HepG2 (cell line): ENCODE data around the gene RHEBL1. TPM values are rescaled to one million over a fixed set of nuclear protein-coding genes. Genes with fewer than 3 reads are reported as not detected.

Experiments used
- ATAC-seq: fragments of 200-7000 bp; cut with Tn5 transposase; 3 replicates; pipeline ENCODE4 v1.9.1; 2020; ENCODE audit warnings: mild to moderate bottlenecking, moderate library complexity
- BruUV-seq: library from RNA; stranded (reverse); fragments of 400-500 nt; replicated peaks from 2 replicates; lab custom pipeline; 2021; lab: Mats Ljungman, UMichigan
- CTCF ChIA-PET: fragments of 300-600 bp; formaldehyde crosslinking; extraction: SDS; loops from one replicate; lab custom pipeline; 2021; ENCODE audit warnings: low total read pairs, inconsistent platforms, low intra/inter-chr PET ratio; lab: Yijun Ruan, JAX
- POLR2A ChIA-PET: fragments of 350-600 bp; sonication (Branson Sonifier 250); formaldehyde crosslinking; loops from one replicate; lab custom pipeline; 2020; ENCODE audit warnings: antibody characterized with exemption, inconsistent platforms; lab: Yijun Ruan, JAX
- DNase-seq: peaks from one replicate; pipeline ENCODE4 v3.0.0-alpha.2; 2015; ENCODE audit warnings: low spot score
- FAIRE-seq: peaks from 3 replicates; lab custom pipeline; 2011; peaks lifted over from hg19 to GRCh38; lab: Jason Lieb, UNC
- H2AFZ ChIP-seq: one replicate; pipeline ENCODE4 v1.6.1; 2011; ENCODE audit warnings: low read length, inconsistent platforms
- H3K27ac ChIP-seq: fragments of 300-600 bp; 3 replicates; pipeline ENCODE4 v1.8.0; 2011; ENCODE audit warnings: mixed run types, mild to moderate bottlenecking, mixed read lengths, low read length, inconsistent platforms; ENCODE audit not compliant: insufficient read depth; ENCODE audit errors: extremely low read length
- H3K27me3 ChIP-seq, 2 experiments: fragments of 200-600 bp in 1 of 2; 2 replicates in 1 of 2; 3 replicates in 1 of 2; pipeline versions ENCODE4 v1.6.0 to v1.8.0; 2011; ENCODE audit warnings: low read length in 2 of 2, mild to moderate bottlenecking in 2 of 2, moderate library complexity in 2 of 2, inconsistent platforms in 1 of 2; ENCODE audit not compliant: insufficient read depth in 2 of 2, control insufficient read depth in 1 of 2
- H3K36me3 ChIP-seq, 2 experiments: fragments of 200-600 bp in 1 of 2; replicated peaks in 1 of 2; 2 replicates in 1 of 2; 3 replicates in 1 of 2; pipeline versions ENCODE4 v1.5.1 to v1.8.0; 2011; ENCODE audit warnings: low read length in 2 of 2, inconsistent platforms in 1 of 2; ENCODE audit not compliant: insufficient read depth in 2 of 2, control insufficient read depth in 1 of 2
- H3K4me1 ChIP-seq: 2 replicates; pipeline ENCODE4 v1.5.1; 2012; ENCODE audit warnings: low read length, inconsistent platforms; ENCODE audit not compliant: insufficient read depth
- H3K4me2 ChIP-seq: 2 replicates; pipeline ENCODE4 v1.6.0; 2011; ENCODE audit warnings: low read depth, low read length, inconsistent platforms
- H3K4me3 ChIP-seq, 3 experiments: fragments of 200-600 bp in 1 of 3; sonication (generic), shearing (Covaris generic) in 1 of 3; replicated peaks in 1 of 3; 2 replicates each; pipeline ENCODE4 v1.5.1; 2011 to 2016; ENCODE audit warnings: low read length in 3 of 3, inconsistent platforms in 2 of 3, low read depth in 2 of 3, mild to moderate bottlenecking in 2 of 3, control low read depth in 1 of 3, mixed read lengths in 1 of 3; ENCODE audit not compliant: insufficient read depth in 1 of 3
- H3K79me2 ChIP-seq: one replicate; pipeline ENCODE4 v1.6.1; 2011; ENCODE audit warnings: low read length, inconsistent platforms; ENCODE audit not compliant: insufficient read depth
- H3K9ac ChIP-seq: 2 replicates; pipeline ENCODE4 v1.6.0; 2011; ENCODE audit warnings: mild to moderate bottlenecking, low read depth, low read length, inconsistent platforms; ENCODE audit not compliant: insufficient read depth
- H3K9me3 ChIP-seq: 2 replicates; pipeline ENCODE4 v1.5.1; 2012; ENCODE audit warnings: mild to moderate bottlenecking, low read length
- H4K20me1 ChIP-seq: 2 replicates; pipeline ENCODE4 v1.6.0; 2011; ENCODE audit warnings: inconsistent platforms, mild to moderate bottlenecking, low read length, moderate library complexity; ENCODE audit not compliant: insufficient read depth
- AGO2 ChIP-seq: fragments of 200-400 bp; formaldehyde crosslinking; optimal IDR thresholded peaks from 2 replicates; pipeline ENCODE3; 2017; ENCODE audit warnings: mild to moderate bottlenecking, low read depth, low read length, moderate library complexity
- BCL3 ChIP-seq: sonication (generic); formaldehyde crosslinking; IDR thresholded peaks from 2 replicates; pipeline ENCODE4 v1.5.1; 2020; ENCODE audit warnings: mild to moderate bottlenecking, missing genetic modification reagents, moderate library complexity
- CTCF ChIP-seq: sonication (generic); formaldehyde crosslinking; IDR thresholded peaks from 2 replicates; pipeline ENCODE4 v1.5.0; 2020; ENCODE audit warnings: mild to moderate bottlenecking, missing genetic modification reagents, moderate library complexity
- GFI1 ChIP-seq: sonication (generic); formaldehyde crosslinking; IDR thresholded peaks from 2 replicates; pipeline ENCODE4 v1.5.0; 2020; ENCODE audit warnings: missing genetic modification reagents, mild to moderate bottlenecking, borderline replicate concordance
- STAG1 ChIP-seq: sonication (generic); formaldehyde crosslinking; IDR thresholded peaks from 2 replicates; pipeline ENCODE4 v1.4.0; 2020; ENCODE audit warnings: missing genetic modification reagents
- TRIM22 ChIP-seq: fragments of 450-650 bp; IDR thresholded peaks from 2 replicates; pipeline ENCODE4 v1.6.1; 2017
- ZBTB38 ChIP-seq: sonication (generic); formaldehyde crosslinking; IDR thresholded peaks from 2 replicates; pipeline ENCODE4 v1.5.1; 2020; ENCODE audit warnings: mild to moderate bottlenecking, missing genetic modification reagents
- ZFP91 ChIP-seq: sonication (generic); formaldehyde crosslinking; IDR thresholded peaks from 2 replicates; pipeline ENCODE4 v1.9.0; 2022; ENCODE audit warnings: missing genetic modification reagents, mild to moderate bottlenecking, borderline replicate concordance
- ZNF557 ChIP-seq: sonication (generic); formaldehyde crosslinking; IDR thresholded peaks from 2 replicates; pipeline ENCODE4 v1.4.0; 2020; ENCODE audit warnings: missing genetic modification reagents
- WGBS: methylation state at CpG from one replicate; pipeline ENCODE4 v1.1.6; 2017; ENCODE audit warnings: low lambda C conversion rate; 5-methylcytosine and 5-hydroxymethylcytosine counted together
- in situ Hi-C: cut with HindIII; loops from 2 replicates; pipeline ENCODE4 v1.10.0; 2017; ENCODE audit warnings: low pct_unique_long_range_greater_than_20kb; ENCODE audit not compliant: extremely low pct_ligation_motif_present
- intact Hi-C: fragments of 100-400 bp; cut with micrococcal nuclease; formaldehyde crosslinking; loops from one replicate; pipeline ENCODE4 v1.10.0; 2022; ENCODE audit not compliant: unreplicated experiment
- polyA plus RNA-seq, 8 experiments: library from polyadenylated mRNA; depleted of rRNA in 3 of 8; stranded (reverse) in 7 of 8; unstranded in 1 of 8; fragments of >200 nt; fragmentation: Illumina TruSeq in 4 of 8; extraction: Trizol in 4 of 8; gene quantifications; 2 replicates each; pipeline versions ENCODE4 v1.2.1 to v1.2.3, GENCODE V29; 2011 to 2016; ENCODE audit warnings: low read depth in 4 of 8, missing spikeins in 1 of 8, mixed read lengths in 1 of 8; ENCODE audit not compliant: insufficient read depth in 1 of 8
- total RNA-seq, 5 experiments: library from RNA; depleted of rRNA; stranded (reverse); fragments of >200 nt; fragmentation: Illumina TruSeq; extraction: Trizol; gene quantifications; 2 replicates each; pipeline ENCODE4 v1.2.3, GENCODE V29; 2016; ENCODE audit warnings: low read depth in 1 of 5

Gene RHEBL1
- total and polyA plus RNA-seq, 2 of the 13 experiments (the other 11 are each of a cell fraction or from before 2014, with no cell fraction given) = 1.4 to 2.5 TPM

GRCh38 chr12:49044660-49045059 is 25.1 kb downstream of the RHEBL1 start:
- WGBS = 98% methylated on average over 12 of the region's 12 CpGs

GRCh38 chr12:49043856-49044258 is 25.9 kb downstream of the RHEBL1 start:
- Histone ChIP-seq H3K4me1 (no peaks in the 10 kb centered on the region), H3K79me2 (no peaks in the 10 kb centered on the region), H3K27me3 (no peaks in the 10 kb centered on the region), H3K4me3 (no peak overlapping the region), H3K9me3 (no peaks in the 10 kb centered on the region), H3K36me3 (peaks cover 59 to 96% of the 10 kb centered on the region in 2 experiments), H3K27ac (no peak overlapping the region), H4K20me1 (0 out of 2 replicates have a peak, but pooled peaks cover 3% of the 10 kb centered on the region), H2AFZ (no peak overlapping the region), H3K9ac (no peak overlapping the region), H3K4me2 (no peak overlapping the region)
- ChIA-PET CTCF (no interaction called here), POLR2A (interaction anchor here (1.2 to 2.2 kb wide), 2 partner anchors 10 to 14 kb away, joined by 4 to 7 read pairs; no protein-coding TSS in a partner anchor)
- FAIRE-seq = peak; percentile 34
- intact Hi-C loops (no loop called here), in situ Hi-C loops (no loop called here)
- DNase-seq = peak; percentile 34
- peak; percentile 79 for ATAC-seq
- BruUV-seq = no TSS peak
- WGBS = 67% methylated on average over 11 of the region's 11 CpGs
- TF ChIP-seq ZNF557 = no peak
- TF ChIP-seq ZFP91 (CRISPR knock-in tag) = no peak
- TF ChIP-seq STAG1 = peak; percentile 6; the same call in 1 of the 2 replicates
- TF ChIP-seq ZBTB38 (CRISPR knock-in tag) = peak; percentile 65
- peak; percentile 83 for TF ChIP-seq CTCF (CRISPR knock-in tag)
- TF ChIP-seq BCL3 = no peak
- TF ChIP-seq GFI1 = no peak

More at GRCh38 chr12:49044660-49045059, 25.1 kb downstream of the RHEBL1 start:
- ATAC-seq = no peak
- TF ChIP-seq AGO2 (peak; percentile 3), TRIM22 (no peak)
- in situ Hi-C loops = no loop called here
- BruUV-seq = no TSS peak
- no peak overlapping the region for H3K4me3 ChIP-seq
- POLR2A ChIA-PET = interaction anchor here (2.2 kb wide), 1 partner anchor 11 kb away, joined by 7 read pairs; no protein-coding TSS in a partner anchor
- intact Hi-C loops = no loop called here
- CTCF ChIA-PET = no interaction called here
- no peak overlapping the region for H2AFZ ChIP-seq
- 0 out of 2 replicates have a peak, but pooled peaks cover 3% of the 10 kb centered on the region for H4K20me1 ChIP-seq
- no peak for DNase-seq
- H3K9me3 ChIP-seq = no peaks in the 10 kb centered on the region
- no peak for FAIRE-seq
- peaks cover 61 to 96% of the 10 kb centered on the region in 2 experiments for H3K36me3 ChIP-seq
- H3K4me2 ChIP-seq = no peak overlapping the region
- H3K9ac ChIP-seq = no peak overlapping the region
- H3K27me3 ChIP-seq = no peaks in the 10 kb centered on the region
- no peaks in the 10 kb centered on the region for H3K4me1 ChIP-seq
- H3K27ac ChIP-seq = no peak overlapping the region
- no peaks in the 10 kb centered on the region for H3K79me2 ChIP-seq
